OCI-LY1 (cell line): ENCODE results near the gene MRGPRF.

ENCODE experiments used
- H2AFZ ChIP-seq: fragments of 200-600 bp; sonication (generic), shearing (Covaris generic); 2 replicates; pipeline ENCODE4 v1.6.0; 2014; ENCODE audit warnings: antibody characterized with exemption, mild to moderate bottlenecking, low read length
- H3F3A ChIP-seq: fragments of 200-600 bp; sonication (generic), shearing (Covaris generic); 2 replicates; pipeline ENCODE4 v1.6.0; 2014; ENCODE audit warnings: mild to moderate bottlenecking, antibody characterized with exemption, low read length, moderate library complexity; ENCODE audit not compliant: insufficient read depth
- H3K27ac ChIP-seq: fragments of 200-600 bp; sonication (generic); 2 replicates; pipeline ENCODE4 v1.5.1; 2014; ENCODE audit warnings: low read length, mixed run types, mild to moderate bottlenecking, low read depth; ENCODE audit not compliant: poor library complexity, severe bottlenecking
- H3K27me3 ChIP-seq: fragments of 200-600 bp; sonication (generic); 2 replicates; pipeline ENCODE4 v1.6.0; 2014; ENCODE audit warnings: antibody characterized with exemption, mild to moderate bottlenecking, low read length, moderate library complexity; ENCODE audit not compliant: insufficient read depth
- H3K36me3 ChIP-seq: fragments of 200-600 bp; sonication (generic); 2 replicates; pipeline ENCODE4 v1.6.1; 2014; ENCODE audit warnings: mild to moderate bottlenecking, antibody characterized with exemption, low read length, moderate library complexity, mixed read lengths; ENCODE audit not compliant: insufficient read depth
- H3K4me1 ChIP-seq: fragments of 200-600 bp; sonication (generic); 2 replicates; pipeline ENCODE4 v1.5.1; 2014; ENCODE audit warnings: mild to moderate bottlenecking, low read length, moderate library complexity; ENCODE audit not compliant: insufficient read depth, severe bottlenecking
- H3K4me2 ChIP-seq: fragments of 200-600 bp; sonication (generic), shearing (Covaris generic); 2 replicates; pipeline ENCODE4 v1.6.1; 2014; ENCODE audit warnings: low read length
- H3K4me3 ChIP-seq: fragments of 200-600 bp; sonication (generic); 2 replicates; pipeline ENCODE4 v1.5.1; 2014; ENCODE audit warnings: low read length, low read depth, mild to moderate bottlenecking, mixed read lengths; ENCODE audit not compliant: poor library complexity, severe bottlenecking
- H3K79me2 ChIP-seq: fragments of 200-600 bp; shearing (Covaris generic); 2 replicates; pipeline ENCODE4 v1.6.1; 2016; ENCODE audit warnings: mixed run types, low read length, mixed read lengths; ENCODE audit not compliant: insufficient read depth
- H3K9ac ChIP-seq: fragments of 200-600 bp; sonication (generic), shearing (Covaris generic); 2 replicates; pipeline ENCODE4 v1.6.1; 2014; ENCODE audit warnings: mild to moderate bottlenecking, low read length, mixed read lengths
- H3K9me2 ChIP-seq: fragments of 200-600 bp; sonication (generic), shearing (Covaris generic); 2 replicates; pipeline ENCODE4 v1.6.1; 2014; ENCODE audit warnings: low read depth, mild to moderate bottlenecking, low read length, mixed read lengths
- H3K9me3 ChIP-seq: fragments of 200-600 bp; shearing (Covaris generic); 2 replicates; pipeline ENCODE4 v1.6.1; 2014; ENCODE audit warnings: low read length, mixed read lengths
- H4K20me1 ChIP-seq: fragments of 200-600 bp; sonication (generic), shearing (Covaris generic); 2 replicates; pipeline ENCODE4 v1.6.0; 2016; ENCODE audit warnings: mild to moderate bottlenecking, low read length; ENCODE audit not compliant: insufficient read depth
- CTCF ChIP-seq: fragments of 200-600 bp; sonication (generic), shearing (Covaris generic); IDR thresholded peaks from 2 replicates; pipeline ENCODE4 v1.5.1; 2017; ENCODE audit warnings: mild to moderate bottlenecking, antibody characterized with exemption, low read length, moderate library complexity, mixed read lengths
- EZH2 ChIP-seq: fragments of 200-600 bp; sonication (generic), shearing (Covaris generic); IDR thresholded peaks from 2 replicates; pipeline ENCODE4 v1.8.0; 2017; ENCODE audit warnings: borderline replicate concordance, mixed run types, mild to moderate bottlenecking, antibody characterized with exemption, low read length, moderate library complexity, mixed read lengths

Gene MRGPRF

GRCh38 chr11:69055598-69056516, 42.8 kb upstream of the MRGPRF start:
- Histone ChIP-seq H3K9me2 (no peaks in the 10 kb centered on the region), H3K4me2 (peak overlapping the region; percentile 55), H3K27ac (peak overlapping the region; percentile 84), H4K20me1 (no peaks in the 10 kb centered on the region), H2AFZ (no peak overlapping the region), H3F3A (no peaks in the 10 kb centered on the region), H3K79me2 (no peaks in the 10 kb centered on the region), H3K27me3 (no peaks in the 10 kb centered on the region), H3K36me3 (peaks cover 10% of the 10 kb centered on the region; the same call in 1 of the 2 replicates), H3K9me3 (no peaks in the 10 kb centered on the region), H3K4me1 (peaks cover 58% of the 10 kb centered on the region), H3K9ac (peak overlapping the region; percentile 7; the same call in 1 of the 2 replicates), H3K4me3 (no peak overlapping the region)
- TF ChIP-seq EZH2, result no peak
- TF ChIP-seq CTCF, result no peak

GRCh38 chr11:69055212-69055586, 42.2 kb upstream of the MRGPRF start:
- Histone ChIP-seq H3K27me3 (no peaks in the 10 kb centered on the region), H3K27ac (peak overlapping the region; percentile 84), H2AFZ (no peak overlapping the region), H3K9me3 (no peaks in the 10 kb centered on the region), H3K79me2 (no peaks in the 10 kb centered on the region), H3K4me2 (peak overlapping the region; percentile 55; the same call in 1 of the 2 replicates), H3K4me3 (no peak overlapping the region), H3K9me2 (no peaks in the 10 kb centered on the region), H3F3A (no peaks in the 10 kb centered on the region), H3K36me3 (peaks cover 10% of the 10 kb centered on the region; the same call in 1 of the 2 replicates), H4K20me1 (no peaks in the 10 kb centered on the region), H3K9ac (no peak overlapping the region; the same call in 1 of the 2 replicates), H3K4me1 (peaks cover 58% of the 10 kb centered on the region)
- no peak for TF ChIP-seq CTCF
- no peak for TF ChIP-seq EZH2

- Histone ChIP-seq H4K20me1 (no peaks in the 10 kb centered on the region), H3K27me3 (no peaks in the 10 kb centered on the region), H3K36me3 (peaks cover 10% of the 10 kb centered on the region; the same call in 1 of the 2 replicates), H3K4me1 (peaks cover 63% of the 10 kb centered on the region), H3K9me3 (no peaks in the 10 kb centered on the region), H3K9ac (no peak overlapping the region), H3F3A (no peaks in the 10 kb centered on the region), H3K9me2 (no peaks in the 10 kb centered on the region), H3K4me2 (no peak overlapping the region), H3K79me2 (no peaks in the 10 kb centered on the region), H3K4me3 (no peak overlapping the region), H2AFZ (no peak overlapping the region), H3K27ac (peak overlapping the region; percentile 84)
- TF ChIP-seq CTCF (no peak), EZH2 (no peak)
Observed at GRCh38 chr11:69054397-69055211, 41.6 kb upstream of the MRGPRF start.
